ENCODE measurements around the gene DCDC1.
"Not testable (repeated sequence)": the region's sequence is repeated elsewhere in the genome, so short reads cannot be mapped to it uniquely, and the experiment has no call there.

Gene DCDC1

DNA sequence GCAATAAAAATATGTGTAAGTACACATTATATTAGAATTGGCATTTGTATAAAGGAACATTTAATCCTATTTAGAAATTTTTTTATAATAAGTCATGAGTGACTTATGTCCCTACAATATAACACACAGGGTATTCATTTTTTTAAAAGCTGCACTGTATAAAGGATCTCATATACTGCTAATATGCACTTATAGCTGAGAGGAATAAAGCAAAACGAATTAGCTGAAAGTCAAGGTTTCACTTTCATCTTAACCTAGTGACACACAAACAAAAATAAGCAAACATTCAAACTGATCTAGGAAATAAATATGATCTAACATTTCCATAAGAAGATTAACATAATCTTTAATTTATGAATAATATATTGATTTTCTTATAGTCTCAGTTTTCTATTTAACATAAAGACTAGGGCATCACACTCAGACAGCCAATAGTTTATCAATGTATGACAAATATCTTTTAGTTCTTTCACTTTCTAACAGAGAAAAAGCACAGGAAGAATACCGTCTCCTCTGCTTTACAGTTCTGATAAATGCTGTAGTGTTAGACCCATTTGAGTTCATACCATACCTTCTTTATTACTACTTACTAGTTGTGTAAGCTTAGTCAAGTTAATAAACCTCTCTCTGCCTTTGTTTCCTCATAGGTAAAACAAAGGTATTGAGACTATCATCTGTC is 42.9 kb downstream of the DCDC1 start:
- DNase-seq (ENCODE audit: low read depth in 2 of 2): no peak

DNA sequence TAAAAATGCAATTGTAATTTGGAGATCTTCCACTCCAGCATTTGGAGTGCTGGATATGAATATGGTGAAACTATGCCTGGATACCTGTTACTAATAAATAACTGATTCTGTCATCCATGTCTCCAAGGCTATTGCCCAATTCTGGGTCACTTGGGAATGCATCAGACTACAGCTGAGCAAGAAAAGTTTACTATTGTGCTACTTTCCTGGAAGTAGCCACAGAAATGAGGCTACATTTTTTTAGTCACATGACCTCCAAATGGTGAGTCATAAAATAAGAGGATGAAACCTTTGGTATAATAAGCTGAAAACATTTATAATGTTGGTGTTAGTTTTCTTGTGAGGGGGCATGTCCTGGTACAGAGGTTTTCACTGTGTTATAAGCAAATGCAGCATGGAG is 44.4 kb downstream of the DCDC1 start:
- no peak for DNase-seq (ENCODE audit: low read depth in 2 of 2)

DNA sequence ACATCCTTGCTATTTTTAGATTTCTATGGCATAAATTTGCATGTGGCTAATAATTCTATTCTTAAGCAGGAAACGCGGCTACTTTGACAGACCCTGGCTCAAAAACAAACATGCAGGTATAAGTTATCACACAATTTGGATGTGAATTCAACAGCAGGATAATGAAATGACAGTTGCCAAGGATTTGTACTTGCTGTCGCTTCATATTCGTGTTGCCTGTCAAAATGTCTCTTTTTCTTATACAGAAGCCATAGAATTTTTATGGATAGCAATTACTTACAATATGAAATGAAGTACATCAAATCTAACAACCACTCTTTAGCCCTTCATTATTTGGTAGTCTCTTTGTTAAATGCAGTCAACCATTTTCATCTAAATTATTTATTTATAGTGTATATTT is 46.4 kb downstream of the DCDC1 start:
- no peak for DNase-seq (ENCODE audit: low read depth in 2 of 2)

DNA sequence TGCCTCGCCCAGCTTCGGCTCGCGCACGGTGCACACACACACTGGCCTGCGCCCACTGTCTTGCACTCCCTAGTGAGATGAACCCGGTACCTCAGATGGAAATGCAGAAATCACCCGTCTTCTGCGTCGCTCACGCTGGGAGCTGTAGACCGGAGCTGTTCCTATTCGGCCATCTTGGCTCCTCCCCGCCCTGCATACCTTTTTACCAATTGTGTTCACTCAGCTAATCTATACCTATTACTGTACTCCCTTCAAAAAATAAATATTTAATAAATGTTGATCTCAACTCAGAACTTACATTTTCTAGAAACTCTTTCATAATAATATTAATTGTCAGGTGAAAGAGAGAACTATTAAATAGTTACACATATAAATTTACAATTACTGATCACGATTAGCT is 48.0 kb downstream of the DCDC1 start:
- DNase-seq (ENCODE audit: low read depth in 2 of 2): not testable (repeated sequence)

DNA sequence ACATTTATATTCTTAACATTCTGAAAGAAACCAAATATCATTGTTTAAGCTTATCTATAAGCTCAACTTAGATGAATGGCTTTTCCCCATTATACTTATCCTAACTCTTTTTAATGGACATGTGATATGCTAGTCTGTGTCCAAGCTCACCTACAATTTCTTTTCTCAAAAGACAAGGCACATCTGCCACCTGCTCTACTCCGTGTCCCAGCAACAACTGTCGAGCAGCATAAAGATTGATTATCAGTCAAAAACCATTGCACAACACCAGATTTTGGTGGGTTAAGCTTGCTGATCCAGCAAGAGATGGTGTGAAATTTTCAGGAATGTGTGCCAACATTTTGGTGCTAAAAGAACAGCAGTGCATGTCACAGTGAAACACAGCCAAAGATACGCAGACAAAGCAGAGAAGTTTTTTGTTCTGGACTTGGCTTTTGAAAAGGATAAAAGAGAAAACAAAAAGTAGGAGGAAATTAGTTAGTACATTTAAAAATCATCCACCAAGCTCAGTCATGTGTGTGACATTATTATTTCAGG is 65.8 kb downstream of the DCDC1 start:
- DNase-seq (ENCODE audit: low read depth in 2 of 2): no peak

DNA sequence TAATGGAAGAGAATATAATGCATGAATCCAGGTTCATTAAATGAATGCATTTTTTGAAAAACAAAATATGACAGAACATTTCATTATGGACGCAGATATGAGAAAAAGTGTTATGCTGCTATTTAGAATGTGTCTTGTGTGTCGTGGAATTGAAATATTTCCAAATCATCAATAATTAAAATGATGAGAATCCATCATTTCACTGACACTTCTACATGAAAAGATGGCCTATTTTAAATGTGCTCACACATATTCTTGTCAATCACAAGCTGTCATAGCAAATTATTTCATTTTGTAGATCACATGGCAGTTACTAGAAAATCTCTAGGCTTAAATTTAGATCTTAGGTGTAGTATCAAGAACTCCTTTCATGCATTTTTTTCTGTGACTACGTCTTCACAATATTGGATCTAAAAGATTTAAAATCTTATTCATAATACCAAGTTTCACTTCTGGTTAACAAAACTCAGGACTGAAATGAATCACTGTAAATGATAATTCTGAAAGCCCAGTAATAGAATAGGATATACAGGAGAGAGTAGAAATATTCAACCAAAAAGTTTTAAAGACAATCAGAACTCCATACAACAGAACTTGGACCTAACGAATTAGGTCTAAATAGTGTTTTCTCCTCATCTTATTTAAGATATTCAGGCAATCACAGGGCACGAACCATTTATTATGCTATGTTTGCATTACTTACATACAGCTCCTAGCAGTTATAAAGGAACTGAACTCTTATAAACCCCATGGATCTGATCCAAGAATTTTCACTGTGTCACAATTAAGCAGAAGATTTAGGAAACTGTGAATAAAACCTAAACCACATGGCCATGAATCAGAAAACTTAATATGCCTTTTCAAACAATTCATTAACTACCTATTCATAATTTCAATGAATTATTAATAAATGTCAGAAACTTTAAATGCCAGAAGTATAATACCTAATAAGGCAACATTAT is 67.7 kb downstream of the DCDC1 start:
- no peak for DNase-seq (ENCODE audit: low read depth in 2 of 2)

DNA sequence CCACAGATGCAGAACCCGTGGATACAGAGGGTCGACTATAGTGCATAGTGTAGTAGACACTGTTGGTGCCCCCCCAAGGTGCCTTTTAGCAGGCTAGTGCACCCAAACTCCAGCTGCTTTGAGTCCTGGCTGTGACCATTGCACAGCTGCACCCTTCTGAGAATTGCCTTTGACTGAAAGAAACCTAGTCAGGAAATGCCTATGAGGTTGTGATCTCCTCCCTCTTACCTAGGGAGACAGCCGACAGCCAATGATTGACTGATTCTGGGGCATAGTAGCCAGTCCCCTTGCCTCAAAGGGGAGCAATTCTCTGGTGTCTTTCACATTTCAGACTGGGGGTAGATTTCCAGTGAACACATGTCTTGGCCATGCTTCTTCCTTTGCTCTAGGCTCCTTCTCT is 74.2 kb downstream of the DCDC1 start:
- DNase-seq (ENCODE audit: low read depth in 2 of 2): no peak

DNA sequence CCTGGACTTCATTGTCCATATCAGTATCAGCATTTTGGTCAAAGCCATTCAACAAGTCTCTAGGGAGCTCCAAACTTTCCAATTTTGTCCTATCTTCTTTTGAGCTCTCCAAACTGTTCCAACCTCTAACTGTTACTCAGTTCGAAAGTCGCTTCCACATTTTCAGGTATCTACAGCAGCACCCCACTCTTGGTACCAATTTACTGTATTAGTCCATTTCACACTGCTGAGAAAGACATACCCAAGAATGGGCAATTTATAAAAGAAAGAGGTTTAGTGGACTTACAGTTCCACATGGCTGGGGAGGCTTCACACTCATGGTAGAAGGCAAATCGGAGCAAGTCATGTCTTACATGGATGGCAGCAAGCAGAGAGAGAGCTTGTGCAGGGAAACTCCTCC is 96.0 kb downstream of the DCDC1 start:
- not testable (repeated sequence) for DNase-seq (ENCODE audit: low read depth in 2 of 2)

DNA sequence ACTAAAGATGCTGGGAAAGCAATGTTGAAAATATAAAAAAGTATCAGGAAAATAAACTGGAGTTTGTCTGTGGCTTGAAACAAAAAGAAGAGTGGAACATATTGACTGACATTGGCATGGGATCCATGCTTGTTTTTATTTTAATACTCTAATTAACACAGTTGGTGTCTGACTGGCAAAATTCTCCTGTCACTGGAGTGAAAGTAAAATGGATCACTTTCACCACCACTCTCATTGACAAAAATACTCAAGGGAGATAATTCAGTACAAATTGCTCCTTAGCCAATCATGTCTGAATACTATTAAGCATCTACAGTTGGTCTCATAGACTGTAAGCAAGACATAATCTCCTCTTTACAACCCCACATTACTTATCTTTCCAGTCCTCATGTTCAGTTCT is 101.8 kb downstream of the DCDC1 start:
- DNase-seq (ENCODE audit: low read depth in 2 of 2): no peak

DNA sequence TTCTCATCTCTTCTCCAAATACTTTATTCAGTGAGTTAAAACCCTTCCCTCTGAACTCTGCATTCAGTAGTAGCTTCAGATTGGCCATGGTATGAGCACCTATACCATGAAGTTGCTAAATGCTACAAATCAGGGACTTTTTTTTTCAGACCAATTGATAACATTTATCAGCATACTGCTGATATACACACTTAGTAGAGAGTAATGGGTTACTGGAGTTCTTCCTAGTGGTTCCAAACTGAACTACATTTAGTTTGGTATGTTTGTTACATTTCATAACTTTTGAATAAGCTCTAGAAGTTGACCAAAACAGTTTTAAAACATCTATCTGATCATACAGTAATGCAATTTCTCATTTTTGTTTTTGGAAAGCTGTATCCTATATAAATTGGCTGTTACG is 104.7 kb downstream of the DCDC1 start:
- DNase-seq (ENCODE audit: low read depth in 2 of 2): no peak

DNA sequence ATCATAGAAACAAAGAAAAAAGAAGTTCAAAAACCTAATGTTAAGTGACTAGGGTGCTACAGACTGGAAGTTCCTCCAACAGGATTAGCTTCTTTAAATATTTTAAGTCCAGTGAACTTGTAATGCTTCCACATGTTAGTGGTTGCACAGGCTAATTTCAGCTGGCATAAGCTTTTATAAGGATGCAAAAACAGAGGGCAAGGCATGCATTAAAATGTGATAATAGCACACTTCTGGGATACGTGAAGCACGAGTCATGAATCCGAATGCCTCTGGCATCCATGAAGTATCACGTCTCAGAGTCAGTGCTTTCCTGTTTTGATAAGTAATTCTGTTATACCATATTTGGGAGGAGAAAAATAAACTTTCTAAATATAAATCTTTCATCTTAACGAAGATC is 106.8 kb downstream of the DCDC1 start:
- DNase-seq (ENCODE audit: low read depth in 2 of 2): no peak

DNA sequence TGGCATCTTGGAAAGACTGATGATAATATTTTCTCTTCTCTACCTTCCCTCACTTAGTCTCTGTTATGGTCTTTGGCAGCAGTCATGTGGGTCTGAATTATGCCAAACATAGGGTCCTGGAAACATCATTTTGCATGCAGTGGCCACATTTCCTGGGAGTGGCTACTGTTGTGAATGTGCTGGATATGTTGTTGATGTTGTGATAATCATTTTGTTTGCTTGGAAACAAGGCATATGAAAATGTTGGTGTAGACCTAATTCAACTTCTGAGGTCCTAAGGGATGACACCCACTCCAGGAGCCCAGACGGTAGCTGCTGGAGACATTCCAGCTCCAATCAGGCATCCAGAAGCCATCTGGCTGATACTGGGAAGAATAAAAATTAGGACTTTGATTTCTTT is 109.7 kb downstream of the DCDC1 start:
- no peak for DNase-seq (ENCODE audit: low read depth in 2 of 2)

DNA sequence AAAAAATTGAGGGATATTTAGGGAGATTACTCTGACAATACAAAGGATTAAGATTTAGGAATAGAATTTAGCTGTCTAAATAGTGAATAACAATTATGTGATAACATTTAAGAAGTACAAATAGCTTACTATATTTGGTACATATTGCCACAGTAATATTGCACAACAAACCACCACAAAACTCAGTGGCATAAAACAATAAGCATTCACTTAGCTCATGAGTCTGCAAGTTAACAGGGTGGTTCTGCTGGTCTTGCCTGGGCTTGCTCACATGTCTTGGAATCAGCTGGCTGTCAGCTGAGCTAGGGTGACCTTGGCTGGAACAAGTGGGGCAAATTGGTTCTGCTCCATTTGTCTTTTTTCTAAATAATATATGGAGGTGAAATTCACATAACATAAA is 115.1 kb downstream of the DCDC1 start:
- DNase-seq (ENCODE audit: low read depth in 2 of 2): no peak

DNA sequence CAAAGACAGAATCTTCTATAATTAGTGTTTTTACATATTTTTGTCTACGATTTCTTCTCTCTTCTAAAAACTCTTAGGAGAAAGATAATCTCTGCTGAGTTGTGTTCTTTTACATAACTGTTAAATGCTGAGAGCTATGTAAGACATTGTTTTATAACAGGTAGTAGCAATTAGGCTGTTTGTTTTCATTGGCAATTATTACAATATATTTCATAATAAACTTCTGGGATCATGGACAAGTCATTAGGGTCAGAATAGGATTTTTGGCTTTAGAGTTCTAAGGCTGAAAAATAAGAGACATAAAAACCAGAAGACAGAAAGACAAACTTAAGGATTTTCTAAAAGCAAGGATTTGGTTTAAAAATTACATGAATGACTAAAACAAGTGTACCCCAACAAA is 120.8 kb downstream of the DCDC1 start:
- no peak for DNase-seq (ENCODE audit: low read depth in 2 of 2)

DNA sequence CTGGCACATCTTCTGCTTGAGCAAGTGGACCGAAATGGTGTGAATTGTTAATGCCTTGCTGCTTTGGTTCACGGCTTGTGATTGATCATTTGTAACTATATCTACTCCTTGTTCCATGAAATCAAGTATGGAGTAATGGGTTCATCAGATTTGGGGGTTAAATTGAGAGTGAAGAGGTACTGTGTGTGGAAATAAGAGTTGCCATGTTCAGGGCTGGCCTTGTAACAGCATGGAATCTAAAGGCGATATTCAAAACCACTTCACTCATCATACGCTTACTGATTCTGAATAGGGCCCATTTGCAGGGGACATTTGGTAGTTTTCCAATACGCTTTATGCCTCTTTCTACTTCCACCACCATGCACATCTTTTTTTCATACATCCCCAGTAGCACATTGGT is 122.2 kb downstream of the DCDC1 start:
- no peak for DNase-seq (ENCODE audit: low read depth in 2 of 2)

DNA sequence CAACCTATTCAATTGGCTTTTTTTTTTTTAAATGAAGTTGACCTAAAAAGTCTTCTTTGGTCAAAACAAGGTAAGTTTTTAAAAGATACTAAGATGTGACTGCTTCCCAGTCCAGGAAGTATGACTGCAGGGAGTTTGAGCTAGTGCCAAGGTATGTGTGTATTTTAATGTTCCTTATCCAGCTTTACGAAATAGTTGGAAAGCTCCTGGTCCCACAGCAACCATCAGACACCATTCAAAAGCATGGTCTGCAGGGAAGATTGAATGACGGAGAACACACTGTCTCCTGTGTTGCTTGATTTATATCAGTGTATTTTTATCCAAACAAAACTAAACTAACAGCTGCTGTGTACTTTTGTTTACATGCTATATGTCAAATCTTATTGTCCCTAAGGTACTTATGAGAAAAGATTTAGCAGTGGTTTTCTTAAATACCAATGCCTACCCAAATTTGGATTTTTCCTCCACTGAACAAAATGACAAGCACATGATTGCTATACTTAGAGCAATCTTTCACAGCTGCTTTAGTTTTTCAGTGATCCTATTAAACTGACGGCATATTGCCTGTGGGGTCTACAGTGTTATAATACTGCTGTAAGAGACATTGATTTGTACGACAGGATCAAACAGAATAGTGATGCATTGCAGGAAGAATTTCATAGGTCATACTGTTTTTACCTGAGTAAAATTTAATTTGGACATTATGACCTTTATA is 122.9 kb downstream of the DCDC1 start:
- DNase-seq (ENCODE audit: low read depth in 2 of 2): no peak

DNA sequence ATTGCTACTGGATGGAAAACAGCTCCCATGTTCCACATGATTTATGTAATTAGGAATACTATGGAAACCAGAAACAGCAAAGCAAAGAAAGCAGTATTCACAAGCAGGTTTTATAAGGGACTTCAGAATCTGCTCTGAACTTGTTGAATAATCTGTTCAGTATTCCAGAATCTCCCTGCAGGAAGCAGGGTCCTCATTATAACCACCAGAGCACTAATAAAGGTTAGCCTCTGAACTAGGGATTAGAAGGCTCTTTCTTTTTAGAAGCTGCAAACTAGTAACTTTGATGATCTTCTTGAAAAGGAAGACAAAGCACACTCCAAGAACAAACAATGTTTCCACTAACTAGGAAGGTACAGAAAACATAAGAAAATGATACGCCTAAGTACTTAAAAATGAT is 125.8 kb downstream of the DCDC1 start:
- DNase-seq (ENCODE audit: low read depth in 2 of 2): no peak

DNA sequence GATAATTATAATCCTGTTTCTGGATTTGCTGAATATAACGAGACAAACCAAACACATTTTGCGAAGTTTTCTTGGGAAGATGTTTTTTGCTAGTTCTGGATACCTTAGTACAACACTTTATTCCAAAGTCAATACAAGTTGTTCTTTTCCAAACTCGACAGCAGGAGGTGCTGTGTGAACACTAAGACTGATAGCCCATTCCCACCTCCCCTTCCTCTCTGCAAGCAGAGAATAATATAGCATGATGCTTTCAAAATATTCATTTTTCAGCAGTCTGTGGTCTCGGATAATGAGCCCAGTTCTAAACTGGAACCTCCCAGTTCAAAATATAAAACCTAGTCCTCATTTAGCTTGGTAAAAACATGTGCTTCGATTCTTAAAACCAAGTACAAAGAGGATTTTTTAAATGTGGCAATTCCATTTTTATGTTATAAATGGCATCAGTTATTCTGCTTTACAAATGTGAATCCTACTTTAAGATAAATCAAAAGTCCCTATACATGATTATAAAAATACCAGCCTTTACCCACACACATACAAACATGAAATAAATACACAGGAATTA is 129.1 kb downstream of the DCDC1 start:
- no peak for DNase-seq (ENCODE audit: low read depth in 2 of 2)

DNA sequence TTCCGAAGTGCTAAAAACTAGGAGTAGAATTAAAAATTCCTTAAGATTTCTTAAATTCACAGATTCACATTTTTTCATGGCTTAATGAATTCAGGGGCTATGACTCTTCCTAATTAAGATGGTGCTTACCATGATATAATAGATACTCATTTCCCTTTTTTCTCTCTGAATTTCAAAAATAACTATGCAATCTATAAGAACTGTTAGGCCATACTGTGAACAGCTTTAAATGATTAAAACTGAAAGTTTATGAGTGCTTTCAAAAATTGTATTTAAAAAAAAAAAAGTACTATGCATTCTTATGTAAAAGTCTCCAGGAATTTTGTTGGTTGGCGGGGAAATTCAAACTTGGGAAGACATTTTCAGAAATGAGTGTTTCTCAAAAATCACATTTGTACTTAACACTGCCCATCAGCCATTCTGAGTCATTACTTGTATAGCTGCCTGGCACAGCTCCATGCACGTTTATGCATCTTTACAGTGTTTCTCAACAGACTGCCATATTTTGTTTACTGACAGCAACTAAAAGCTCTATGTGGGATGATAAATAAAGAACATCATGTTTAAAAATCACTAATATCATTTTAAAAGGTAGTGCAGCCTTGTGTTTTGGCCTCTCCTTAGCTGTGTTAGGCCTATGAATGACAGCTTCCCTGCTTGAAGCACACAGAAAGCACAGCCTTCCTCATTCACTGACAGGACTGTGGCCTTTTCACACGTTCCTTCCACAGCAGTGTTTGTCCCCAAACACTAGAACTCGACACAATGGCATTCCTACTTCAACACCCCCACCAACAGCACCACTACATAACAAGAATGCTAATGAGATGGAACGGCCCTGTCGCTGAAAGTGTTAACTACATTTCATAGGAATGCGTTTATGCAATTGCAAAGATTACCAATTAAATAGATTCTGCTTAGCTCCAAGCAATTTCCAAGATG is 131.4 kb downstream of the DCDC1 start:
- no peak for DNase-seq (ENCODE audit: low read depth in 2 of 2)

DNA sequence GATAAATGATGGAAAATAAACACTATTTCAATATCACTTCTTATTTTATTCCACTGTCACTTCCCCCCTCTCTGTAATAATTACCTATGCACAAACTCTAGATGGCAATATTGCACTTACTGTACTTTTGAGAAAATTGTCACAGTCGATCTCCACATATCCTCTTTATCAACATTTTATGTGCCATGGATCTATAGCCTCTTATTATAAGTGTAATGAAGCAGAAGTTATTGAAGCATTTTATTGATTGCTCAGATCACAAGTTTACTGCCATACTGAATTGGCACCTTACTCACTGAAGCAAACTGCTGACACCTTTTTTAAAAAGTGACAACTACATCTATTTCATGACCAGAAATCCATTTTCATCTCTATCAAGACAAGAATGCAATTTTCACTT is 133.4 kb downstream of the DCDC1 start:
- DNase-seq (ENCODE audit: low read depth in 2 of 2): no peak

DNA sequence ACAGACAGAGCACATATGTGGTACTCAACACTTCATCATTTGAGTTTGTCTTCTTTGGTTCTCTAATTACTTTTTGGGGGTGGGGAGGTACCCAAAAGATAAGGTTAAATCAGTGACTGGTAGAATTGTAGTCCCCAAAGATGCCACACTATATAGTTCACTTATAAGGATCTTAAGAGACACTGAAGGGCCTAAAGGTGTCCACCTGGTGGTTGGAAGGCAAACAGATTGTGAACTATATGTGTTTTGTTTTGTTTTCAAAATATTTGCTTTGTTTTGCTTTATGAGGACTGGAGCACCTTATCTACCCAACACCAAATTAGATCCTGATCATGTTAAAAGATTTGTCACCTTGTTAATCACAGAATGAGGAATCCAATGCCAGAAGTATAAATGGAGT is 136.1 kb downstream of the DCDC1 start:
- DNase-seq (ENCODE audit: low read depth in 2 of 2): no peak

Data from stimulated activated CD8-positive, alpha-beta memory T cell treated with anti-CD3 and anti-CD28 coated beads, Interleukin-2, amount 100 ng/mL, for 1 hour (primary cell).